Measurements from ENCODE around the gene CBARP. TPM values are rescaled to one million over a fixed set of nuclear protein-coding genes. Genes with fewer than 3 reads are reported as not detected.

The CBARP gene
- total RNA-seq, 1 experiment from 2014 or later = 28.4 TPM

GRCh38 chr19:1228161-1228957 is 9.4 kb downstream of the CBARP start:
- Mint-ChIP-seq H3K27me3 (ENCODE audit: low read depth) (no peaks in the 10 kb centered on the region), H3K36me3 (ENCODE audit: insufficient read depth in 1 of 3, low read depth in 3 of 3) (peaks cover 2 to 20% (median 14%) of the 10 kb centered on the region in 3 experiments; a peak in 5 of 7 replicates), H3K27ac (peak overlapping the region in 1 of 3 experiments; percentile 80; a peak in 3 of 7 replicates), H3K9me3 (no peaks in the 10 kb centered on the region), H3K4me3 (no peak overlapping the region), H3K4me1 (0 out of 4 replicates have a peak, but pooled peaks cover 0 to 2% of the 10 kb centered on the region in 2 experiments)
- Histone ChIP-seq H2BK120ac (ENCODE audit: low read depth, low read length, poor library complexity, severe bottlenecking) (no peak overlapping the region), H2AFZ (ENCODE audit: low read length) (no peak overlapping the region), H2BK15ac (ENCODE audit: low read depth, low read length) (no peak overlapping the region), H4K91ac (ENCODE audit: insufficient read length, low read depth, low read length) (no peak overlapping the region), H3K27ac (ENCODE audit: insufficient read length, low read depth, low read length) (no peak overlapping the region), H3K4me1 (ENCODE audit: insufficient read depth, low read length) (no peaks in the 10 kb centered on the region), H4K20me1 (ENCODE audit: control insufficient read depth, insufficient read depth, insufficient read length) (no peaks in the 10 kb centered on the region), H3K79me1 (ENCODE audit: insufficient read depth, low read depth, low read length, poor library complexity, severe bottlenecking) (no peaks in the 10 kb centered on the region), H3K27me3 (ENCODE audit: insufficient read depth, low read length) (no peaks in the 10 kb centered on the region), H3K9me3 (ENCODE audit: control insufficient read depth, low read depth, low read length) (no peaks in the 10 kb centered on the region), H3K18ac (ENCODE audit: insufficient read length, low read depth, low read length) (no peak overlapping the region), H3K4me2 (ENCODE audit: insufficient read depth, insufficient read length, low read length) (no peak overlapping the region), H3K79me2 (ENCODE audit: insufficient read depth, low read length) (no peaks in the 10 kb centered on the region), H4K8ac (replicated peaks; ENCODE audit: insufficient read length, low read depth, low read length) (no peak overlapping the region), H3K23me2 (ENCODE audit: insufficient read length, low read depth, low read length, poor library complexity, severe bottlenecking) (no peaks in the 10 kb centered on the region), H3K14ac (ENCODE audit: insufficient read depth, low read length) (no peak overlapping the region; the same call in 1 of the 2 replicates), H3K56ac (ENCODE audit: insufficient read length, low read depth, low read length) (no peak overlapping the region), H3K4ac (ENCODE audit: low read depth, low read length) (no peak overlapping the region), H3K23ac (ENCODE audit: insufficient read length, low read depth, low read length) (no peak overlapping the region), H3K9ac (ENCODE audit: extremely low read depth, insufficient read length, low read length) (no peak overlapping the region), H3T11ph (ENCODE audit: low read length) (no peak overlapping the region), H2BK12ac (ENCODE audit: insufficient read length, low read depth, low read length) (no peak overlapping the region), H2BK20ac (ENCODE audit: low read depth, low read length, poor library complexity, severe bottlenecking) (no peak overlapping the region), H2AK5ac (ENCODE audit: insufficient read length, low read length) (no peak overlapping the region), H2BK5ac (ENCODE audit: insufficient read length, low read length) (no peak overlapping the region), H4K5ac (ENCODE audit: insufficient read length, low read depth, low read length) (no peak overlapping the region)
- no peak for TF ChIP-seq CTCF (conservative IDR thresholded peaks at IDR 0.05)
- no CpG with 5 or more reads among the region's 100 CpGs for WGBS (ENCODE audit: extremely low coverage, insufficient read length, low lambda C conversion rate)
- DNase-seq = no peak

Measured in H9 (cell line).